ENCODE results near the gene NACC2. TPM values are rescaled to one million over a fixed set of nuclear protein-coding genes. Genes with fewer than 3 reads are reported as not detected.
A peak's percentile ranks its signal among the peaks of the same experiment; 100 is the strongest.
"Not testable (repeated sequence)": the region's sequence is repeated elsewhere in the genome, so short reads cannot be mapped to it uniquely, and the experiment has no call there.

Gene NACC2
- polyA plus RNA-seq, 1 donor = 16.0 TPM

DNA sequence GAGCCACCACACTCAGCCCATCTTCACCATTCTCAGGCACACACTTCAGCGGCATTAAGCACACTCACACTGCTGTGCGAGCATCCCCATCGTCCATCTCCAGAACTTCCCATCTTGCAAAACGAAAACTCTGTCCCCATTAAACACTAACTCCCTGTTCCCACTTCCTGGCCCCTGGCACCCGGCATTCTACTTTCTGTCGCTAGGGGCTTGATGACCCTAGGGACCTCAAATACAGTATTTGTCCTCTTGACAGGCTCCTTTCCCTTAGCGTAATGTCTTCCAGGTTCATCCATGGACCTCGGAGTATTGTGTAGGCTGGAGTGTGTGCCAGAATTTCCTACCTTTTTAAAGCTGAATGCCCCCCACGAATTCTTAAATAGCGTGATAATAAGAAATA lies 119.3 kb downstream of the NACC2 start:
- DNase-seq = no peak

DNA sequence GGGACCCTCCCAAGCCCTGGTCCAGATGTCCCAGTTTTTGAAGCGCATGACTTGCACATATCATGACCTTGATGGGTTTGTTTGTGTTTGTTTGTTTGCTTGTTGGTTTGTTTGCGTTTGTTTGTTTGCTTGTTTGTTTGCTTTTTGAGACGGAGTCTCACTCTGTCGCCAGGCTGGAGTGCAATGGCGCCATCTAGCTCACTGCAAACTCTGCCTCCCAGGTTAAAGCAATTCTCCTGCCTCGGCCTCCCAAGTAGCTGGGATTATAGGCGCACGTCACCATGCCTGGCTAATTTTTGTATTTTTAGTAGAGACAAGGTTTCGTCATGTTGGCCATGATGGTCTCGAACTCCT lies 120.9 kb downstream of the NACC2 start:
- no peak for DNase-seq

DNA sequence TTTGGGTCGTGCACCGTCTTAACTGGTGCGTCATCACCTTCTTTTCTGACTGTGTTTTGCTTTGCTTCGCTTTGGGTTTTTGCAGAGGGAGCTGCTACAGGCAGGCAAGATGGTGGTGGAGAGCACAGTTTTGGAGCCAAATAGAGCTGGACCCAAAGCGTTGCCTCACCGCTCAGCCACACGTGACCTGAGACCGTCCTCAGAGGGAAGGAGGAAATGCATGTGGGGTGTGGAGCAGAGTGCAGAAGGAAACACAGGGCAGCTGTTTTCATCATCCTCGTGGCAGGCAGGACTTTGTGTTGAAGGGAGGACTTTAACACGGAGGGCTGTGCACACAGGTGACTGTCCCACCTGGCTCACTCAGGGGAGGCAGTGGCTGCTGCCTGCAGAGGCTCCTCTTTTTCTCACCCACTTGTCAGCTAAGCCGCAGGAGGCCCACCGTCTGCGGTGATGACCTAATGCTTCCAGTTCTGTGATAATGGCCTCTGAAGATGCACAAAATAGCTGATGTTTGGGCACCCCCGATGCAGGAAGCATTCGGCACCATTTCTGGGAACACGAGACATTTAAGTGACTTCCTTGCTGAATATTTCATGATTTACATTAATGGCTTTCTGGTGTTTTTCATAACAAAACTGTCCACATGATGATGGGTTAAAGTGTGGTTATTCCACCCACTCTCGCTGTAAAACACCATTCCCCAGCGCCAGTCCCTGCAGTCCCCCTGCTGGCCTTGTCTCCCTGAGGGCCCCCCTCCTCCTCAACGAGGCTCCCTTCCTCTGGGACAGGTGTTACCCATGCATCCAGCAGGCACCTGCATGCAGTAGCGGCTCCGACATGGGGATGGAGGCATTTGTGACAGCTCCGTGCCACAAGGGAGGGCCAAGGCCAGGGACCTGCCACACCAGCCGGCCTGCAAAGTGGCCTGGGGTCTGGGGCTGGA lies 121.5 kb downstream of the NACC2 start:
- no peak for DNase-seq

DNA sequence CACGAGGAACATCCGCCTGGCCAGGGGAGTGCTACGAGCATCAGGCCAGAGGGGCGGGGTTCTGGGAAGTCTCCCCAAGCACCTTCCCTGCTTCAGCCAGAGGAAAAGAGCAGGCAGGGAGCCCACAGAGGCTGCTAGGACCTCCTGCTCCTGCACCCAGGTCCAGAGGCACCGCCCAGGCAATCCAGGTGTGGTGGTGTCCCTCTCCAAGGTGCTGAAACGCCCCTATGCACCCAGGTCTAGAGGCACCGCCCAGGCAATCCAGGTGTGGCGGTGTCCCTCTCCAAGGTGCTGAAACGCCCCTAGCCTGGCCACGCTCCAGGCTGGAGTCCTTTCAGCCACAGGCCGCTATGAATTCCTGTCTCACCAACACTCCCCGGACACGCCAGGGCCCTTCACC lies 123.2 kb downstream of the NACC2 start:
- DNase-seq = no peak

DNA sequence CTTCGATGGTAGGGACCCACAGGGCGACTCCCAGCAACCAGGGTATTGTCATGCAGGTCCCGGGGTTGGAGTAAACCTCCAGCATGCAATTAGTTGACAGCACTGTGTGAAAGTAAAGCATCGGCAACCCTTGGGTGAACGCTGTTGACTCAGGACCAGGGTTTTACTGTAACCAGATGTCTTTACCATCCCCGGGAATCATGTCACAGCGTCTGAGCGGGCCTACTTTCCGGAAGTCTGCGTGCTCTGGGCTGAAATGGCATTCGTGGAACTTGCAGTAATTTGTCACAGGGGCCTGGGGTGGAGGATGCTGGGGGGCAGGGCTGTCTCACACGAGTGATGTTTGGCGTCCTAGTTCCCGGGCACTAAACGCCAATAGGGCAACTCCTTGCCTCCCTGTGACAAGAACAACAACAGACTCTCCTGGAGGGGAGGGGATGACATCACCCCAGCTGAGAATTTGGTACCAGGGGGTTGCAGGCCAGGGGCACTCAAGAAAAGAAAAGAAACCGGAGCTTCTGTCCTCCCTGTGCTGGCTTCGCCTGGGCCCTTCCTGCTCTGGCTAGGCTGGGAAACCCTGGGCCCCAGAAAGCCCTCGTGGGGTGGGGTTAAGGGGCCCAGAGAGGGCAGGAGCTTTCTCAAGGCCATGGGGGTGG lies 123.8 kb downstream of the NACC2 start:
- DNase-seq = no peak

DNA sequence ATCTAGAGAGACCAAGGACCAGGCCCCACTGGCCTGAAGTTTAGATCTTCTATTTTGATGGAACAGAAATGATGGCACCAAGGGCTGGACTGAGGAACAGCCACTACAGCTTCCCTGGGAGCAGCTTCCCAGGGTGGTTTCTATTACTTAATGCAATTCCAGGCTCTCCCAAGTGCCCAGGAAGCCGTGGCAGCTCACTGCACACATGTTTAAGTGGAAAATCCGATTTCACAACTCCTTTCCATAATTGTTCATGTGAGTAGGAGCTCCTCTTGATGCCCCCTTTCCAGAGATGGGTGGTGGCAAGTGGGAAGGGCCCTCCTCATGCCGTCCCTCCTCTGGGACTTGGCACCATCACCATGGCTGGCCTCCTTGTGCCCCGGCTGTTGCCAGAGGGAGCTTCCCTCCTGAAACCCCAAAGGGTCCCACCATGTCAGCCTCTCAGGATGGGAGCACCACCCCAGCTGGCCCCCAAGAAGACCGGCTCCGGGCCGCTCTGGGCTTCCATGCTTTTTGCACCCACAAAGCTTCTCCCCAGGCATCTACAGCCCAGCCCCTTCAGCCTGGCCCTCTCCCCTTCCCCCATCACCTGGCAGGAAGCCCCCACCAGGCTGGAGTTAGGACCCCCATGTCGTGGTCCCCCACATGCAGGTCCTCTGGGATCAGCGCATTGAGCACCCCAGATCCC lies 124.8 kb downstream of the NACC2 start:
- DNase-seq = no peak

DNA sequence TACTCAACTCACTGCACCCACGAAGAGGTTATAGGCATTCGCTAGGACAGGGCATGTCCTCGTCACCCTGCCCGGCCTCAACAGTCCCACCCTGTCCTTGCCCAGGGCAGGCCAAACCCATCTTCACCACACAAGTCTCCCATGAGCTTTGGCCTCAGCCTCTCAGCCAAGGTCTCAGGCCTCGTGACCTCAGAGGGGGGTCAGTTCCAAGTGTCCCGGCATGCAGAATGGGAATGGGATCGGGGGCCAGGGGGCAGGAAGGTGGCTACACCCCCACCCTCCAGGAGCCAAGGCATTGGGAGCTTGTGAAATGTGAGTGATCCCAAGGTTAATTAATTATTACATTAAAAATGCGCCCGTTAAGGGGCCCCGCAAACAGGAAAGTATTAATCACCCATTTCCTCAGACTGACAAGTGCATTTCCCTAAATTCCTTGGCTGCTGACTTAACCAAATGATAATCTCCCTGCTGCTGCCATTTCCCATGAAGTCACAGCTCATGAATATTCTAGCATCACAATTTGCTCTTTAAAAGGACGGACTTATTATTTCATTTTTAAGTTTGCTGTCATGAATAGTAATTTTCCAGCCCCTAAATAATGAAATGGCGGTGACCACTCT lies 125.9 kb downstream of the NACC2 start:
- DNase-seq = no peak

DNA sequence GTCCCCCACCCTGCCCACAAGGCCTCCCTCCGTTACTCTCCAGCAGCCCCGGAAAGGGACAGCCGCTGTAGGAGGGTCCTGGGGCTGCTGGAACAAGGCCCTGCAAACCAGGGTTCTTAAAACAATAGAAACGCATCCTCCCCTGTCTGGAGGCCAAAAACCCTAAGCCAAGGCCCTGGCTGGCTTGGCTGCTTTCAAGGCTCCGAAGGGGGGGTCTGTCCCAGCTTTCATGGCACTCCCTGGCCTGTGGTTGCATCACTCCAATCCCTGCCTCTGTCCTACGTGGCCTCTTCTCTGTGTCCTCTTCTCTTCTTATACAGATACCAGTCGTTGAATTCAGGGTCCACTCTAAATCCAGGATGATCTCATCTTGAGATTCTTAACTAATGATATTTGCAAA lies 126.5 kb downstream of the NACC2 start:
- no peak for DNase-seq

DNA sequence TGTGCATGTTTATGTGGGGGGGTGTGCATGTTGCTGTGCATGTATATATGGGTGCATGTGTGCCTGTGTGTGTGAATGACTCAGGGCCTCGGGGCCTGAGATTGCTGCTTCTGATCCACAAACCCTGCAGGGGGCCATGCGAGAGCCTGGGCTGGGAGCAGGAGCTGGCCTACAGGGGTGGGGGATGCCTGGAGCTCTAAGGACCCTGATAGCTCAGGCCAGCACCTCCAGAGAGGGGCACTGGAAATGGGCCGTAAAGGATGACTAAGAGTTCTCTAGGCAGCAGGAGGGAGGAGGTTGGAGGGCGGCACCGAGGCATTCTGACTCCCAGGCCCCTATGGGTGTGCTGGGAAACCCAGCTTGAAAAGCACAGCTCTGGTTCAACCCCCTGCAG lies 127.0 kb downstream of the NACC2 start:
- DNase-seq = no peak

DNA sequence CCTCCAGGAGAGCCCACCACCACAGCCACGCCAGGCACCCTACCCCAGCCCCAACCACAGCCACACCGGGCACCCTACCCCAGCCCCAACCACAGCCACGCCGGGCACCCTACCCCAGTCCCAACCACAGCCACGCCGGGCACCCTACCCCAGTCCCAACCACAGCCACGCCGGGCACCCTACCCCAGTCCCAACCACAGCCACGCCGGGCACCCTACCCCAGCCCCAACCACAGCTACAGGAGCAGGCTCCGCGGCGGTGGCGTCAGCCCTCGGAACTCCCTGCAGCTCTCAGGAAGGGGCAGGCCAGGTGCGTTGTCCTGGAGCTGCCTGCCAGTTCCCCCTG lies 128.2 kb downstream of the NACC2 start:
- not testable (repeated sequence) for DNase-seq

DNA sequence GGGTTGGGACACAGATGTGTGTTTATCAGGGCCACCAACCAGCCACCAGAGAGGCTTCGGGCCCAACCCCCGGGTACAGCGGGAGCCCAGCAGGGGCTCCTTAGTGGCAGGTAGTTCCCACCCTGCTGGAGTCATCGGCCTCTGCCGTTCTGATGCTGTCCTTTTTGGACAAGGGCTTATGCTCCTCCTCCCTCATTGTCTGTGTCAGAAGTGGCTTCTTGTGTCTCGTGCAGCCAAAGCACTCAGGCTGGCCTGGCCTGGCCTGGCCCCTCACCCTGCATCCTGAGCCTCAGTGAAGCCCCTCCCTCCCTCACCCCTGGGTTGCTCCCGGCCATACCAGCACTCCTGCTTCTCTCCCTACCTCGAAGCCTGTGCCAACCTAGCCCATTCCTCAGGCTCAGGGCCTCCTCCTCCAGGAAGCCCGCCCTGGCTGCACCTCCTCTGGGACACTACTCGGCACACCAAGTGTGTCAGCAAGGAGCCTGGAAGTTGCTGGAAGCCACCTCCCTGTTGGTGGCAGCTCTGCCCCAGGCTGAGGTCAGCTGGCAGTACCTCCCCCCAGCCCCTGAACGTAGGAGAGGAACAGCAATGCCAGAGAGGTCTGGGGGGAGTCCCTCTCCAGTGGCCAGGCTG lies 129.8 kb downstream of the NACC2 start:
- no peak for DNase-seq

DNA sequence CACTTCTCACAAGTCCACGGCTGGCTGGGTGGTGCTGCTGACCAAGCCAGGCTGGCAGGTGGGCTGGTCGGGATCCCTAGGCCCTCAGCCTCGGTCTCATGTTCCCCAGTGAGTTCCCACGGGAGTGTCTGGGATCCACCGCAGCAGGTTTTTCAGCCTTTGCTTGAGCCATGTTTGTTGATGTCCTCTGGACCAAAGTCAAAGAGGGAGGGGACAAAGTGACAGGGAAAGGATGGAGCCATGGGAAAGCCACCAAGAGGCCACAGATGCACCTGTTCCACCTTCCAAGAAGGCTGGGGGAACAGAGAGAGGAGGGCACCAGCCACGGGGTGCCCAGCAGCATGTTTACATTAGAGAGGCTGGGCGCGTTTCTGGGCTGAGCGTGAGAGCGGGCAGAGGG lies 131.2 kb downstream of the NACC2 start:
- DNase-seq = no peak

DNA sequence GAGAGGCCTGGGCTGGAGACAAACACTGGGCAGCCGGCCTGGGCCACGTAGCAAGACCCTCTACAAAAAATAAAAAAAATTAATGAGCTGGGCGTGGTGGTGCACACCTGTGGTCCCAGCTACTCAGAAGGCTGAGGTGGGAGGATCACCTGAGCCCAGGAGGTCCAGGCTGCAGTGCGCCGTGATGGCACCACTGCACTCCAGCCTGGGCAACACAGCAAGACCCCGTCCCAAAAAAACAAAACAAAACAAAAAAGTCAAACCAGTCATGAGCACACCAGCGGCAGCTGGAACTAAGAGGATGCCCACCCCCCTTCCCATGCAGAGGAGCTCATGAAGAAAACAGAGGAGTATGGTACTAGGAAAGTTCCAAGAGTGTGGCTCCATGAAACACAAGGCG lies 131.8 kb downstream of the NACC2 start:
- DNase-seq = no peak

DNA sequence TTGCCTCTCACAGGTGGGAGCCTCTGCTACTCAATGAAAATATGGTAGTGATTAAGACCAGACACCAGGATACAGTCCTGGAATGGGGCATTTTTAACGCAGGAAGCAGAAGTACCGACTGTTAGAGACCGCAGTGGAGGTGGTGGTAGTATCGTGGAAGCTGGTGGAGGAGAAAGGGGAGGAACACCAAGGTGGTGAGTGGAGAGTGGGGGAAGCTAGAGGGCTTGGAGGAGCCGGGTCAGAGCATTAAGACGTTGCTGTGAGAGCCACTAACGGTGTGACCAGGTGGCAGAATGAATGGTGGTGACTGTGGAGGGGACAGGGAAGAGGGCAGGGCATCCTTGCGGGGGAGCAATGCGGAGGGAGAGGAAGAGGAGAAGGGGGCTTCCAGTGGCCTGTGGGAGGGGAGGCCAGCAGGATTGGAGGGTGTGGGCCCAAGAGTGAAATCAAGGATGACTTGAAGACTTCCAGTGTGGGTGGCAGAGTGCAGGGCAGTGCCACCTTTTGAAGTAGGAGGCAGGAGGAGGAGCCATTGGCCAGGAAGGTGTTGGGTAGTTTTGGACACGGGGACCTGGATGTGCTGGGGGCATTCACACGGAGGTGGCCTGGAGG lies 132.3 kb downstream of the NACC2 start:
- no peak for DNase-seq

DNA sequence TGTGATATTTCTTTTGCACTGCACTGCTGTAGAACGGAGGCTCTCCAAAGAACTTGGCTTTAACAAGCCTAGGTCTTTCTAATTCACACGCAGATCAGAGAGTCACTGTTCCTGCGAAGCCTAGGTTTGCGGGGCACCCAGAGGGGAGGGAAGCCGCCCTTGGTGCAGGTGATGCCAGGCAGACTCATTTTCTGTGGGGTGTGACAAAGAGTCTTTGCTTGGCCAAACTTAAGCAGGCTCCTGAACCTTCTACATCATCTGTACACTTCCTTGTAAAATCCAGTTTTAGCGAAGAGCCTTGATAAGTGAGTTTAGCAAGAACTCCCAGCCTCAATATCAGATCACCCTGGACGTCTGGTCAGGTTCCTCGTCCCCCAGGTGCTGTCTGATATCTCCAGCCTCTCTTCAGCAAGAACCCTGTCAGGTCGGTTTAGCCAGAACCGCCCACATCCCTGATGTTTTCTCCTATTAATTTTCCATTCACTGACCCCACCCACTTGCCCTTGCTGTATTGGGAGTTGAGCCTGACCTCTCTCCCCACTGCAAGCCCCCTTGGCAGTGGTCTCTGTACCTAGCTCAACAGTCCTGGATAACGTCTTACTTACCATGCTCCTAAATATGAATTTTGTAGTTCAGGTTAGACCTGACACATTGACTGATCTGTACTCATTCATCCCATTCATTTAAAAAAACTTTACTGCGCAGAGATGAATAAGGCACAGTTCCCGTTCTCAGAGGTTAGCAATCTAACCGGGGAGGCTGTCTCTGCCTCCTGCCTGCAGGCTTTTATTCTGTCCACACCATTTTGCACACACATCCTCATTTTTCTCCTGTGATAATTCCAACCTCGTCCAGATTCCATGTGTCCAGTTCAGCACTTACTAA lies 133.0 kb downstream of the NACC2 start:
- no peak for DNase-seq

DNA sequence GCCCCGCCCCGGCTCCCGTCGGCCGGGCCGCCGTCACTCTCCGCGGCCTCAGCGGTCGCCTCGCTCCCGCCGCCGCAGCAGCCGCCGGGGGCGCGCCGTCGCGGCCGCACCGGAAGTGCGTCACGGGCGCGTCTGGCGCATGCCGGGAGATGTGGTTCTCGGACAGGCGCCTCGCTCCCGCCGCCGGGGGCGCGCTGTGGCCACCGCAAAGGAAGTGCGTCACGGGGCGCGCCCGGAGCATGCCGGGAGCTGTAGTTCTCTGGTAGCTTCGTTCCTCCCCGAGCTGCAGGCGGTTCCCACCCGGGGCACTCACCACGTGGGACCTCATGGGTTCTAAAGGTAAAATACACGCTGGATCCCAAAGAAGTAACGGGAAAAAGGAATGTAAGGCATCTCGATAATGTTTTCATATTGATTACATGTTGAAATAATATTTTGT lies 133.8 kb downstream of the NACC2 start, which contains the start of gene UBAC1:
UBAC1 (minus strand) TSS at position 97 of the 439 bp plus-strand sequence. CDS start 211 bp downstream, outside the sequence.
- DNase-seq = peak; percentile 98

DNA sequence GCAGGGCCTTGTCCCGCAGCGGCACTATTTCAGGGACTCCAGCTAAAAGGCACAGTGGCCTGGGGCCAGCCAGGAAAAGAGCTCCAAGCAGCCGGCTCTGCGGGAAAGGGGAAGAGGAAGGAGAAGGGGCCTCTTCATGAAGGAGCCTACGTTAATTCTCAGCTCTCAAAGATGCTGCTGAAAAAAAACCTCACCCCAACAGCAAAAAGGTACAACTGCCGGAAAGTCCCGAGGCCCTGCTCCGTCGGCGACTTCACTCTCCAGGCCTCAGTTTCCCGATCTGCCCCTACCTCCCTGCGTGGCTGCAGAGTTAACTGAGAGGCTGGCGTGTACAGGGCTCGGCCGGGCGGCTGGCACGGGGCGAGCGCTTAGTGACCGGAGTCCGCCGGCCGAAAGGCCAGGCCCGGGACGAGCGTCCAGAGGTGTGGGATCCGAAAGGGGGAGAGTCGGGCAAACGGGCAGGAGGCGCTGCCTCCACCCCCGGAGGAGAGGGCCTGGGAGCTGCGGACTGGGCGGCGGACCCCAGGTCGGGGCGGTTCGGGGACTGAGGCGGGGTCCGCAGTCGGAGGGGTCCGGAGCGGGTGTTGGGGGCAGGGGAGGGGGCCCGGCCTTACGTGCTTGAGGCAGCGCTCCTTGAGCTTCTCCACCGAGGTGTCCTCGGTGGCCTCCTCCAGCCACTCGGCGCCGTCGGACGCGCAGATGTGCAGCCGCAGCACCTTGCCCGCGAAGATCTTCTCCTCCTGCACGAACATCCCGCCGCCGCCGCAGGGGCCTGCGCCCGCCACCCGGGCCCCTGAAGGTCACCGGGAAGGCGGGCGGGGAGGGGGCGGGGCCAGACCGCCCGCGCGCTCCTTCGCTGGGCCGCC lies 134.4 kb downstream of the NACC2 start:
- DNase-seq = no peak

DNA sequence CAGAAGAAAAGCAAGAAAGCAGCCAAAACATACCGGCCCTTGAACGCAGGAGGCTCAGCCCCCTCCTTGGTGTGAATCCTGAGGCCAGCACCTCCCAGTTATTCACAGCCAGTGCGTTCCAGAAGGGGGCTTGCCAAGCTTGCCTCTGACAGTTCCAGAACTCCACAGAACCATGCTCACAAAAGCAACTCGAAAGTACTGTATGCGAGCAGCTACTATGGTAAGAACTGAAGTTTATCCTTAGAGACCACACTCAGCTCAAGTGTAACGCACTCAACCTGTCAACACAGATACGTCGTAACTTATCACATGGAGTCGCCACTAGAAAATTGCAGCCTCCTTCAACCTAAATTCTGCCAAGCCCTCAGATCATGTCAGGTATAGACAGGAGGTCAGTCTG lies 135.3 kb downstream of the NACC2 start:
- no peak for DNase-seq

DNA sequence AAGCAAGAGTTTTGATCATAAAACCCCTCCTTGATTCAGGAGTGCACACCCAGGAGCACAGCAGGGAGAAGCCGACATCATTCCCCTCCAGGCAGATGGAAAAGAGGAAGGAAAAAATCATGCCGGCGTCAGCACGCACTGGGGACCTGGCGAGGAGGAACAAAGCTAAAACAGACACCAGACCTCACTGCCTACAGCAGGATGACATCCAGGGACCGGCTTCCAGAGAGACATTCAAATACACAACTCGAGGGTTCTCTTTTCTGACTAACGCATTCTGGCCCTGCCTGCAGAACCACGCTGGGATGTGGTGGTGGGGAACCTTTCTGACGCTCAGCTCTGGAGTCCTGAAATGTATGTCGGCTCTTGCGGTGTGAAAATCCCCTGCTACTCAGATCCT lies 136.6 kb downstream of the NACC2 start:
- no peak for DNase-seq

DNA sequence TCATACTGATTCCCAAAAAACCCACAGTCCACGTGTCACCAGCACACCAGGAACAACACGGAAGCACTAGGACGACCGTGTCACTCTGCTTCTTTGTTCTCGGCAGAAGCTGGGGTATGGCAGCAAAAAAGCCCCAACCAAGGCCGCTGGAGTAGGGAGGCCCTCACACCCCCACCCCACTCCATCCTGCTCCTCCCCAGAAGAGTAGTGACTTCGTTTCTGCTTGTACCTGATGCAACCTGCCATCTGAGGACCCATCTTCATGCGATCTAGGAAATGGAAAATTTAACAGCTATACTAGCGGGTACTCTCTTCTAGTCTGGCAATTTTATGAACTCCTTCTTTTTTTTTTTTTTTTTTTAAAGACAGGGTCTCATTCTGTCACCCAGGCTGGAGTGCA lies 137.7 kb downstream of the NACC2 start:
- DNase-seq = no peak
